Body of pancreas (tissue), 4 donors: Measurements from ENCODE around the gene WWOX.

Source experiments
- CTCF ChIP-seq, 7 experiments: fragments of 450-650 bp in 4 of 7; fragments of 200-600 bp in 3 of 7; sonication (generic) in 3 of 7; IDR thresholded peaks; one replicate each; pipeline ENCODE4 v1.5.1; 2016 to 2019; ENCODE audit warnings: antibody characterized with exemption in 7 of 7
- POLR2A ChIP-seq, 3 donors: fragments of 450-650 bp; IDR thresholded peaks; one replicate each; pipeline ENCODE4 v1.6.1; 2016; ENCODE audit warnings: antibody characterized with exemption in 3 of 3, mild to moderate bottlenecking in 2 of 3

- TF ChIP-seq POLR2A (IDR thresholded peaks at IDR 0.05) (no peak), CTCF (IDR thresholded peaks at IDR 0.05) (no peak)
Measured at GRCh38 chr16:78773291-78773702, 673.8 kb downstream of the WWOX start.
